Vagina (tissue), 2 donors: ENCODE results near the gene SLC12A3. TPM values are rescaled to one million over a fixed set of nuclear protein-coding genes. Genes with fewer than 3 reads are reported as not detected.

Experiments used
- DNase-seq, 2 donors: peaks; one replicate each; pipeline ENCODE4 v3.0.0-alpha.2; 2017; ENCODE audit errors: extremely low spot score in 2 of 2
- H3K27ac ChIP-seq: fragments of 200-600 bp; sonication (generic); one replicate; pipeline ENCODE4 v1.5.1; 2019
- H3K27me3 ChIP-seq: fragments of 200-600 bp; sonication (generic); one replicate; pipeline ENCODE4 v1.5.1; 2019
- H3K36me3 ChIP-seq, 2 donors: fragments of 200-600 bp; sonication (generic); one replicate each; pipeline ENCODE4 v1.5.1; 2017 to 2019
- H3K4me1 ChIP-seq: fragments of 200-600 bp; sonication (generic); one replicate; pipeline ENCODE4 v1.5.1; 2019
- H3K4me3 ChIP-seq, 2 donors: fragments of 200-600 bp; sonication (generic); 1 replicate in 1 of 2; 2 replicates in 1 of 2; pipeline ENCODE4 v1.5.1; 2016 to 2019
- H3K9me3 ChIP-seq: fragments of 200-600 bp; sonication (generic); one replicate; pipeline ENCODE4 v1.5.1; 2019
- POLR2A ChIP-seq, 2 donors: fragments of 450-650 bp; IDR thresholded peaks; one replicate each; pipeline ENCODE4 v1.6.1; 2017; ENCODE audit warnings: antibody characterized with exemption in 2 of 2, mild to moderate bottlenecking in 2 of 2, moderate library complexity in 2 of 2
- POLR2AphosphoS5 ChIP-seq, 2 donors: sonication (generic); formaldehyde crosslinking; IDR thresholded peaks; one replicate each; pipeline ENCODE4 v1.9.0; 2017; ENCODE audit warnings: antibody characterized with exemption in 2 of 2, mild to moderate bottlenecking in 2 of 2, low read depth in 1 of 2; ENCODE audit not compliant: insufficient read depth in 1 of 2
- intact Hi-C: fragments of 100-400 bp; cut with DNase I; formaldehyde crosslinking; loops from one replicate; pipeline ENCODE4 v1.15.1; 2023
- total RNA-seq: library from RNA; depleted of rRNA; stranded (reverse); fragments of >200 nt; gene quantifications from one replicate; pipeline ENCODE4 v1.2.3, GENCODE V29; 2016
- TF ChIP-seq, protein P1 (sequence below), 3 experiments: fragments of 450-650 bp in 2 of 3; fragments of 200-600 bp in 1 of 3; sonication (generic) in 1 of 3; IDR thresholded peaks; one replicate each; pipeline ENCODE4 v1.5.1; 2017 to 2019; ENCODE audit warnings: antibody characterized with exemption in 3 of 3, mild to moderate bottlenecking in 2 of 3, moderate library complexity in 2 of 3

Gene SLC12A3
- total RNA-seq, 1 donor from 2014 or later, result not detected

DNA sequence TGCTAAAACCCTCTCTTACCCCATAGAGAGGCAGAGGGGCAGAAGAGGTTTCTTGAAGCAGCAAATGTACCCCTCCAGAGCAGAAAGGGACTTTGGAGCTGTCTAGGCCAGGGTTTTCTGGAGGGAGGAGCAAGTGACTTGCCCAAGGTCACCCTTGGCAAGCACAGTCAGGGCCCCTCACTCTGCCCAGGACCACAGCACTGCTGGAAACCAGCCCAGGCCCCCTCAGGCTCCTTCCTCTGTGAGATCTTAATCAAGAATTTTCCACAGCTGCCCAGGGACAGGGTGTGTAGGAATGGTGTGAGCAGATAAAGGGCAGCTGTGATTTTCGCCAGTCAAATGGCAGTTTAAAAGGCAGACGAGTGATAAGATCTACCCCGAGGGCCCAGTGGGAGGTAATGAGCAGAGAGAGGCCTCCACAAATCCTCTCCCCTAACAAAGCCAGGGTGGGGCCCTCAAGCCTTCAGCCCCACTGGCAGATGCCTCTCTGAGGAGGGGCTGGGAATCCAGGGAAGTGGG, 3.9 kb upstream of the SLC12A3 start:
- Histone ChIP-seq H3K27ac (no peak overlapping the region), H3K27me3 (no peaks in the 10 kb centered on the region), H3K4me1 (no peaks in the 10 kb centered on the region), H3K9me3 (no peaks in the 10 kb centered on the region), H3K4me3 (no peak overlapping the region), H3K36me3 (no peaks in the 10 kb centered on the region)
- TF ChIP-seq, protein P1, sequence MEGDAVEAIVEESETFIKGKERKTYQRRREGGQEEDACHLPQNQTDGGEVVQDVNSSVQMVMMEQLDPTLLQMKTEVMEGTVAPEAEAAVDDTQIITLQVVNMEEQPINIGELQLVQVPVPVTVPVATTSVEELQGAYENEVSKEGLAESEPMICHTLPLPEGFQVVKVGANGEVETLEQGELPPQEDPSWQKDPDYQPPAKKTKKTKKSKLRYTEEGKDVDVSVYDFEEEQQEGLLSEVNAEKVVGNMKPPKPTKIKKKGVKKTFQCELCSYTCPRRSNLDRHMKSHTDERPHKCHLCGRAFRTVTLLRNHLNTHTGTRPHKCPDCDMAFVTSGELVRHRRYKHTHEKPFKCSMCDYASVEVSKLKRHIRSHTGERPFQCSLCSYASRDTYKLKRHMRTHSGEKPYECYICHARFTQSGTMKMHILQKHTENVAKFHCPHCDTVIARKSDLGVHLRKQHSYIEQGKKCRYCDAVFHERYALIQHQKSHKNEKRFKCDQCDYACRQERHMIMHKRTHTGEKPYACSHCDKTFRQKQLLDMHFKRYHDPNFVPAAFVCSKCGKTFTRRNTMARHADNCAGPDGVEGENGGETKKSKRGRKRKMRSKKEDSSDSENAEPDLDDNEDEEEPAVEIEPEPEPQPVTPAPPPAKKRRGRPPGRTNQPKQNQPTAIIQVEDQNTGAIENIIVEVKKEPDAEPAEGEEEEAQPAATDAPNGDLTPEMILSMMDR (IDR thresholded peaks at IDR 0.05), result no peak
- TF ChIP-seq POLR2AphosphoS5 (IDR thresholded peaks at IDR 0.05; ENCODE audit: insufficient read depth in 1 of 2, low read depth in 1 of 2), result no peak
- TF ChIP-seq POLR2A (IDR thresholded peaks at IDR 0.05), result no peak
- no peak for DNase-seq
- intact Hi-C loops, result loop anchor here (10.0 kb wide), 2 partner anchors 74 to 184 kb away; partner anchors contain the start of gene HERPUD1

DNA sequence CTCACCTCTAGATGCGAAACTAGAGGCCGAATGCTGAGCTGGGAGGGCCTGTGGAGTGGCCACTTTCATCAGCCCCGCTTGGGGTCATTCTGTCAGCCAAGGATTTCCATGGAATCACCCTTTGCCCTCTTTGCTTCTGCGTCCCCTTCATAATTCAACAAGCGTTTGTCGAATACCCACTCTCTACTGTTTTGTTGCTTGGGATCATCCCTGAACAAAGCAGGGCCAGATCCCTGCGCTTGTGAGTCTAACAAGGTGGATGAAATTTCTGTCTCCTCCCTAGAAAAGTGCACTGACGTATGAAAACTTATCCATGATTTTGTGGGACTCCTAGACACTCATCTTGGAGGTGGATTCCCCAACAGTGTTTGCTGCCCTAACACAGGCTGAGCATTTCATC, 3.3 kb upstream of the SLC12A3 start:
- no peak for DNase-seq
- TF ChIP-seq, protein P1 (IDR thresholded peaks at IDR 0.05), result no peak
- no peak overlapping the region for H3K4me3 ChIP-seq
- H3K36me3 ChIP-seq, result no peaks in the 10 kb centered on the region
- no peaks in the 10 kb centered on the region for H3K9me3 ChIP-seq
- intact Hi-C loops, result loop anchor here (10.0 kb wide), 2 partner anchors 73 to 183 kb away; partner anchors contain the start of gene HERPUD1
- H3K27me3 ChIP-seq, result no peaks in the 10 kb centered on the region
- H3K27ac ChIP-seq, result no peak overlapping the region
- no peaks in the 10 kb centered on the region for H3K4me1 ChIP-seq

DNA sequence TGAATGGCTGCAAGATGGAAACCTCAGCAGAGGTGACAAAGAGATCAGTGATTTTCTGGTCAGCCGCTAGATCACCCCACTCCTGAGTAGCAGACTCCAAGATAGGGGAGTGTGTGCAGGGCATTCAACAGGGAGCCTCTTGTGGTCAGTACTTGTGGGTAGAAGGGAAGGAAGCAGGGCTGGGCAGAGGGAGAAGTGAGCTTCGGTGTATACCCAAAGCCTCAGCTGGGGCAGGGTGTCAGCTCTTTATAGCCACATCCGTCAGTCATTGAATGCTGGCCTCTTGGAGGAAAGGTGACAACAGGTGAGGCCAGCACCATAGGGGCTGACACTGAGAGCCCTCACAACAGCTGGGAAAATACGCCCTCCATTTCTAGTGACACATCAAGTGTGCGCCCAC, 2.2 kb upstream of the SLC12A3 start:
- no peak for DNase-seq
- intact Hi-C loops, result loop anchor here (10.0 kb wide), 2 partner anchors 72 to 182 kb away; partner anchors contain the start of gene HERPUD1
- TF ChIP-seq, protein P1 (IDR thresholded peaks at IDR 0.05), result no peak
- TF ChIP-seq POLR2AphosphoS5 (IDR thresholded peaks at IDR 0.05; ENCODE audit: insufficient read depth in 1 of 2, low read depth in 1 of 2) (no peak), POLR2A (IDR thresholded peaks at IDR 0.05) (no peak)
- Histone ChIP-seq H3K36me3 (no peaks in the 10 kb centered on the region), H3K4me1 (no peaks in the 10 kb centered on the region), H3K9me3 (no peaks in the 10 kb centered on the region), H3K4me3 (no peak overlapping the region), H3K27me3 (no peaks in the 10 kb centered on the region), H3K27ac (no peak overlapping the region)

DNA sequence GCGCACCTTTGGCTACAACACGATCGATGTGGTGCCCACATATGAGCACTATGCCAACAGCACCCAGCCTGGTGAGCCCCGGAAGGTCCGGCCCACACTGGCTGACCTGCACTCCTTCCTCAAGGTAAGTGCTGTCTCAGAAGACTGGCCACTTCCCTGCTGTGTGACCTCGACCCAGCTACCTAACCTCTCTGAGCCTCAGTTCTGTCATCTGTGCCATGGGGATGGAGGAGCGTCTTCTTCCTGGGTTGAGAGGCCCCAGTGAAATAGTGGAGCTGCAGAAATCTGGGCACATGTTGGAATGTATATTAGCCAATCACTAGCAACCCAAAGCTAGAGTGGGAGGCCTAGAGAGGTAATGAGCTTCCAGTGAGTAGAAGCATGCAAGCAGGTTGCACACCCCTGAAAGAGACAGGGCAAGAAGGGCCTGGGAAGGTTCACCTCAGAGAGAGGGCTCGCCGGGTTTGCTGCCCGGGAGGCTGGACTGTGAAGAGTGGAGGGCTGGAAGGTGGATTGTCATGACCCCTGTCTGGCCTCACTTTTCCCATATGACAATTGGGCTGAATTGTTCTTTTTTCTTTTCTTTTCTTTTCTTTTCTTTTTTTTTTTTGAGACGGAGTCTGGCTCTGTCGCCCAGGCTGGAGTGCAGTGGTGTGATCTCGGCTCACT, 521 bp downstream of the SLC12A3 start:
- H3K36me3 ChIP-seq, result no peaks in the 10 kb centered on the region
- no peak for DNase-seq
- no peaks in the 10 kb centered on the region for H3K4me1 ChIP-seq
- no peaks in the 10 kb centered on the region for H3K27me3 ChIP-seq
- no peak overlapping the region for H3K27ac ChIP-seq
- intact Hi-C loops, result loop anchor here (10.0 kb wide), 2 partner anchors 69 to 179 kb away; partner anchors contain the start of gene HERPUD1
- TF ChIP-seq POLR2AphosphoS5 (IDR thresholded peaks at IDR 0.05; ENCODE audit: insufficient read depth in 1 of 2, low read depth in 1 of 2) (no peak), POLR2A (IDR thresholded peaks at IDR 0.05) (no peak)
- TF ChIP-seq, protein P1 (IDR thresholded peaks at IDR 0.05), result no peak
- no peaks in the 10 kb centered on the region for H3K9me3 ChIP-seq
- no peak overlapping the region for H3K4me3 ChIP-seq
